Large intestine (tissue), 3 donors: ENCODE results near the gene GREM2. TPM values are rescaled to one million over a fixed set of nuclear protein-coding genes. Genes with fewer than 3 reads are reported as not detected.

Experiments
- DNase-seq, 2 donors: peaks; one replicate each; pipeline versions ENCODE4 v3.0.0 to v3.0.0-alpha.2; 2013
- H3K27ac ChIP-seq: one replicate; pipeline ENCODE4 v1.5.1; 2013; ENCODE audit warnings: low read length
- H3K27me3 ChIP-seq: 2 replicates; pipeline ENCODE4 v1.6.1; 2013; ENCODE audit warnings: low read length; ENCODE audit not compliant: control insufficient read depth, insufficient read depth
- H3K36me3 ChIP-seq: 2 replicates; pipeline ENCODE4 v1.6.1; 2013; ENCODE audit warnings: low read length; ENCODE audit not compliant: control insufficient read depth, insufficient read depth
- H3K4me1 ChIP-seq: one replicate; pipeline ENCODE4 v1.6.1; 2013; ENCODE audit warnings: low read length; ENCODE audit not compliant: control insufficient read depth, insufficient read depth
- H3K4me3 ChIP-seq: one replicate; pipeline ENCODE4 v1.5.1; 2013; ENCODE audit warnings: low read length
- H3K9me3 ChIP-seq: one replicate; pipeline ENCODE4 v1.6.1; 2013; ENCODE audit warnings: mild to moderate bottlenecking, low read depth, low read length, moderate library complexity; ENCODE audit not compliant: control insufficient read depth
- WGBS: methylation state at CpG from one replicate; pipeline ENCODE4 v1.1.5; 2013; ENCODE audit warnings: low lambda C conversion rate; ENCODE audit not compliant: insufficient coverage; 5-methylcytosine and 5-hydroxymethylcytosine counted together
- polyA plus RNA-seq: library from polyadenylated mRNA; unstranded; fragments of 120-200 nt; gene quantifications from one replicate; pipeline ENCODE4 v1.2.1, GENCODE V29; 2013

The GREM2 gene
- polyA plus RNA-seq, 1 donor: 14.6 TPM

- H3K27me3 ChIP-seq: no peaks in the 10 kb centered on the region
- no peaks in the 10 kb centered on the region for H3K9me3 ChIP-seq
- no peak for DNase-seq
- no peaks in the 10 kb centered on the region for H3K4me1 ChIP-seq
- no peaks in the 10 kb centered on the region for H3K36me3 ChIP-seq
- WGBS: 53% methylated on average over 3 of the region's 6 CpGs
- H3K4me3 ChIP-seq: no peak overlapping the region
- no peak overlapping the region for H3K27ac ChIP-seq
Measured at GRCh38 chr1:240644732-240645131, 32.8 kb upstream of the GREM2 start.

- 100% methylated on average over 1 of the region's 16 CpGs for WGBS
- no peak overlapping the region for H3K4me3 ChIP-seq
- no peaks in the 10 kb centered on the region for H3K4me1 ChIP-seq
- H3K36me3 ChIP-seq: no peaks in the 10 kb centered on the region
- no peak for DNase-seq
- no peaks in the 10 kb centered on the region for H3K27me3 ChIP-seq
- no peaks in the 10 kb centered on the region for H3K9me3 ChIP-seq
- no peak overlapping the region for H3K27ac ChIP-seq
Measured at GRCh38 chr1:240635466-240636256, 23.7 kb upstream of the GREM2 start.

GRCh38 chr1:240630409-240630808 lies 18.5 kb upstream of the GREM2 start:
- no peaks in the 10 kb centered on the region for H3K36me3 ChIP-seq
- DNase-seq: no peak
- H3K27ac ChIP-seq: no peak overlapping the region
- no peaks in the 10 kb centered on the region for H3K27me3 ChIP-seq
- no peaks in the 10 kb centered on the region for H3K4me1 ChIP-seq
- 80% methylated on average over 1 of the region's 5 CpGs for WGBS
- no peak overlapping the region for H3K4me3 ChIP-seq
- no peaks in the 10 kb centered on the region for H3K9me3 ChIP-seq

GRCh38 chr1:240621249-240621648 lies 9.3 kb upstream of the GREM2 start:
- Histone ChIP-seq H3K4me3 (no peak overlapping the region), H3K27ac (no peak overlapping the region)
- WGBS: 100% methylated on average over 1 of the region's 2 CpGs

GRCh38 chr1:240619906-240620621 lies 8.1 kb upstream of the GREM2 start:
- no peaks in the 10 kb centered on the region for H3K9me3 ChIP-seq
- H3K4me3 ChIP-seq: no peak overlapping the region
- no peaks in the 10 kb centered on the region for H3K4me1 ChIP-seq
- peaks cover 6% of the 10 kb centered on the region for H3K27me3 ChIP-seq
- no peaks in the 10 kb centered on the region for H3K36me3 ChIP-seq
- 93% methylated on average over 3 of the region's 19 CpGs for WGBS
- no peak overlapping the region for H3K27ac ChIP-seq
- DNase-seq: no peak

More at GRCh38 chr1:240621249-240621648, 9.3 kb upstream of the GREM2 start:
- H3K27me3 ChIP-seq: peaks cover 6% of the 10 kb centered on the region
- H3K9me3 ChIP-seq: no peaks in the 10 kb centered on the region
- H3K4me1 ChIP-seq: no peaks in the 10 kb centered on the region
- no peak for DNase-seq
- no peaks in the 10 kb centered on the region for H3K36me3 ChIP-seq

GRCh38 chr1:240619357-240619756 lies 7.4 kb upstream of the GREM2 start:
- H3K4me3 ChIP-seq: no peak overlapping the region
- H3K9me3 ChIP-seq: no peaks in the 10 kb centered on the region
- H3K36me3 ChIP-seq: no peaks in the 10 kb centered on the region
- DNase-seq: no peak
- H3K4me1 ChIP-seq: no peaks in the 10 kb centered on the region
- H3K27ac ChIP-seq: no peak overlapping the region
- peaks cover 6% of the 10 kb centered on the region for H3K27me3 ChIP-seq
- 67% methylated on average over 1 of the region's 5 CpGs for WGBS

GRCh38 chr1:240618946-240619345 lies 7.0 kb upstream of the GREM2 start:
- WGBS: no CpG with 5 or more reads among the region's 4 CpGs
- Histone ChIP-seq H3K36me3 (no peaks in the 10 kb centered on the region), H3K27ac (no peak overlapping the region)

GRCh38 chr1:240616018-240616417 lies 4.1 kb upstream of the GREM2 start:
- no peaks in the 10 kb centered on the region for H3K36me3 ChIP-seq
- no peaks in the 10 kb centered on the region for H3K9me3 ChIP-seq
- no peaks in the 10 kb centered on the region for H3K4me1 ChIP-seq
- WGBS: no CpG with 5 or more reads among the region's 4 CpGs
- no peak overlapping the region for H3K27ac ChIP-seq
- peaks cover 23% of the 10 kb centered on the region for H3K27me3 ChIP-seq
- no peak for DNase-seq
- H3K4me3 ChIP-seq: no peak overlapping the region

More at GRCh38 chr1:240618946-240619345, 7.0 kb upstream of the GREM2 start:
- H3K27me3 ChIP-seq: peaks cover 6% of the 10 kb centered on the region
- DNase-seq: no peak
- no peaks in the 10 kb centered on the region for H3K4me1 ChIP-seq
- no peaks in the 10 kb centered on the region for H3K9me3 ChIP-seq
- H3K4me3 ChIP-seq: no peak overlapping the region

GRCh38 chr1:240613356-240614142 lies 1.6 kb upstream of the GREM2 start:
- H3K27me3 ChIP-seq: peaks cover 30% of the 10 kb centered on the region

GRCh38 chr1:240612811-240613210 lies 856 bp upstream of the GREM2 start:
- H3K9me3 ChIP-seq: no peaks in the 10 kb centered on the region
- no peak for DNase-seq
- no peak overlapping the region for H3K27ac ChIP-seq
- H3K4me1 ChIP-seq: no peaks in the 10 kb centered on the region
- WGBS: no CpG with 5 or more reads among the region's 6 CpGs
- no peak overlapping the region for H3K4me3 ChIP-seq
- no peaks in the 10 kb centered on the region for H3K36me3 ChIP-seq
- H3K27me3 ChIP-seq: peaks cover 30% of the 10 kb centered on the region

More at GRCh38 chr1:240613356-240614142, 1.6 kb upstream of the GREM2 start:
- WGBS: 69% methylated on average over 2 of the region's 5 CpGs
- no peaks in the 10 kb centered on the region for H3K4me1 ChIP-seq
- no peaks in the 10 kb centered on the region for H3K36me3 ChIP-seq
- no peak for DNase-seq
- no peaks in the 10 kb centered on the region for H3K9me3 ChIP-seq
- H3K4me3 ChIP-seq: no peak overlapping the region
- H3K27ac ChIP-seq: no peak overlapping the region
